ENCODE results near the gene PPFIBP1.
"Not testable (repeated sequence)": the region's sequence is repeated elsewhere in the genome, so short reads cannot be mapped to it uniquely, and the experiment has no call there.

The PPFIBP1 gene

GRCh38 chr12:27582445-27582844 lies 58.4 kb downstream of the PPFIBP1 start:
- H3K9ac ChIP-seq (ENCODE audit: low read depth, low read length); H3K27me3 ChIP-seq (ENCODE audit: control insufficient read depth, insufficient read depth, low read length); H3K4me1 ChIP-seq (ENCODE audit: control insufficient read depth, insufficient read depth, low read length); H3K27ac ChIP-seq (ENCODE audit: low read depth, low read length); H3K4me3 ChIP-seq (ENCODE audit: low read depth, low read length); H3K9me3 ChIP-seq (ENCODE audit: control insufficient read depth, insufficient read depth, low read length); H3K36me3 ChIP-seq (ENCODE audit: control insufficient read depth, insufficient read depth, low read length): not testable (repeated sequence)

- no peaks in the 10 kb centered on the region for H3K27me3 ChIP-seq (ENCODE audit: control insufficient read depth, insufficient read depth, low read length)
- H3K9ac ChIP-seq (ENCODE audit: low read depth, low read length), result no peak overlapping the region
Measured at GRCh38 chr12:27583057-27583797, 59.2 kb downstream of the PPFIBP1 start.

DNA sequence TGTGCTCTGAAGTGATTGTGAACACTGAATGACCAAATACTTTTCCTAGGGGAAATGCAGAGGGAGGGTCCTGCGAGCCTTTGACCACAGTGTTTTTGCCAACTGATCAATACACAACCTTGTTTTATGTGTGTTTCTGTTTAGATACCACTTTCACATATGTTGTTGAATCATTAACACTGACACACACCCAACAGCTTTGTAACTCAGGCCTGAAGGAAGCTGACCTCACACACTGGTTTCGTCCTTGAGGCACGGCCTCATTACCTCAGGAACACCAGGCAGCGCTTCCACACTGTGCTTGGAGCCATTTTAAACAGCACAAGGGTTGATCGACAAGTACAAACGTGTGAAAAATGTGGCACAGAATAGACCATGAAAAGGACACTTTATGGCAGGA lies 60.0 kb downstream of the PPFIBP1 start:
- Histone ChIP-seq H3K27ac (ENCODE audit: low read depth, low read length) (no peak overlapping the region), H3K9ac (ENCODE audit: low read depth, low read length) (no peak overlapping the region), H3K9me3 (ENCODE audit: control insufficient read depth, insufficient read depth, low read length) (no peaks in the 10 kb centered on the region), H3K27me3 (ENCODE audit: control insufficient read depth, insufficient read depth, low read length) (no peaks in the 10 kb centered on the region), H3K4me1 (ENCODE audit: control insufficient read depth, insufficient read depth, low read length) (no peaks in the 10 kb centered on the region), H3K4me3 (ENCODE audit: low read depth, low read length) (no peak overlapping the region), H3K36me3 (ENCODE audit: control insufficient read depth, insufficient read depth, low read length) (peaks cover 4% of the 10 kb centered on the region; the same call in 1 of the 2 replicates)

More at GRCh38 chr12:27583057-27583797, 59.2 kb downstream of the PPFIBP1 start:
- Histone ChIP-seq H3K36me3 (ENCODE audit: control insufficient read depth, insufficient read depth, low read length) (peaks cover 7% of the 10 kb centered on the region; the same call in 1 of the 2 replicates), H3K4me1 (ENCODE audit: control insufficient read depth, insufficient read depth, low read length) (no peaks in the 10 kb centered on the region), H3K27ac (ENCODE audit: low read depth, low read length) (no peak overlapping the region), H3K4me3 (ENCODE audit: low read depth, low read length) (no peak overlapping the region), H3K9me3 (ENCODE audit: control insufficient read depth, insufficient read depth, low read length) (no peaks in the 10 kb centered on the region)

DNA sequence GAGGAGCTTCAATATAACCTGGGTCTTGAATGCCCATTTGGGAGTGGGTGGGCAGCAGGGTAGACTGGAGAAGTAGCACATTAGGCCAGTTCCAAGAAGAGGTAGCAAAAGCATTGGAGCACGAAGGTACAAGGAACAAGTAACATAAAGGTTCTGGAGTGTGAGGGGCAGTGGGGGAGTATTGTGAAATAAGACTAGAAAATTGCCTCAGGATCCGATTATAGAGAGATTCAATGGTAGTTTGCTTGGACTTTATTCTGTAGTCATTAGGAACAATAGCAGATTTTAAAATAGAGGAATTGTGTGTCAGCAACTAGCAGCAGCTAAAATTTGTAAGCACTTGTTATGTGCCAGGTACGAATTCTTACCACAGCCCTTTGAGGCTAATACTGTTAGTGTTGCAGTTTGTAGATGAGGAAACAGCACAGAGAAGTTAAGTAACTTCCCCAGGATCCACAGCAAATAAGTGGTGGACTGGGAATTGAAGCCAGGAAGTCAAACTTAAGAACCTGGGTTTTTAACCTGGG lies 61.8 kb downstream of the PPFIBP1 start:
- H3K36me3 ChIP-seq (ENCODE audit: control insufficient read depth, insufficient read depth, low read length), result no peaks in the 10 kb centered on the region
- no peaks in the 10 kb centered on the region for H3K9me3 ChIP-seq (ENCODE audit: control insufficient read depth, insufficient read depth, low read length)
- no peaks in the 10 kb centered on the region for H3K4me1 ChIP-seq (ENCODE audit: control insufficient read depth, insufficient read depth, low read length)
- no peak overlapping the region for H3K9ac ChIP-seq (ENCODE audit: low read depth, low read length)
- no peaks in the 10 kb centered on the region for H3K27me3 ChIP-seq (ENCODE audit: control insufficient read depth, insufficient read depth, low read length)
- H3K27ac ChIP-seq (ENCODE audit: low read depth, low read length), result no peak overlapping the region
- no peak overlapping the region for H3K4me3 ChIP-seq (ENCODE audit: low read depth, low read length)

DNA sequence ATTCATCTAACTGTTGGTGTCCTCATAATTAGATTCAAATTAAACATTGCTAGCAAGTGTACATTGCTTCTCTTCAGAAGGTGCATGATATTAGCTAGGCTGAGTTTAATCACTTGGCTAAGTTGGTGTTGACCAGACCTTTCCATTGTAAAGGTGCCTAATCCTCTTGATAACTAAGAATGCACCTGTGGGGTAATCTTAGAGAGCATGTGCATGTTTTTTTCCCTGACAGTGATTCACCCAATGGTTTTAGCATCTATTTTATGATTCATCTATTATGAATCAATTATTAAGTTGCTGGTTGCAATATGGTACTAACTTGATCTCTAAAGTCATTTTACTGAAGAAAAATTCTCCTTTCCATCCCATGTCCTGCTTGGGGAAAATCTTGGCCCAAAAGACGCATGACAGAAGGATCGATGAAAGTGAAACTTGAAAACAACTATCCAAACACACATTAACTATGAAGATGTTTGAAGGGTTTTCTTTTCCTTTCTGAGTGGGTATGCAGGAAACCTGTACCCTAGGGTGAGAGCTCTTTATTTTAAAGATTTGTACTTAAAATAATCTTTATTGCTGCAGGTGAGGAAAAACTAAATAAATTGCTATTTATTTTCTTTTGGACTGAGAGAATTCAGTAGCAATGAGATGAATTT lies 64.2 kb downstream of the PPFIBP1 start:
- H3K4me1 ChIP-seq (ENCODE audit: control insufficient read depth, insufficient read depth, low read length); H3K4me3 ChIP-seq (ENCODE audit: low read depth, low read length); H3K27ac ChIP-seq (ENCODE audit: low read depth, low read length); H3K9ac ChIP-seq (ENCODE audit: low read depth, low read length); H3K9me3 ChIP-seq (ENCODE audit: control insufficient read depth, insufficient read depth, low read length); H3K36me3 ChIP-seq (ENCODE audit: control insufficient read depth, insufficient read depth, low read length); H3K27me3 ChIP-seq (ENCODE audit: control insufficient read depth, insufficient read depth, low read length): not testable (repeated sequence)

GRCh38 chr12:27588776-27589175 lies 64.8 kb downstream of the PPFIBP1 start:
- no peak overlapping the region for H3K27ac ChIP-seq (ENCODE audit: low read depth, low read length)
- H3K9me3 ChIP-seq (ENCODE audit: control insufficient read depth, insufficient read depth, low read length), result no peaks in the 10 kb centered on the region
- no peaks in the 10 kb centered on the region for H3K27me3 ChIP-seq (ENCODE audit: control insufficient read depth, insufficient read depth, low read length)
- H3K4me3 ChIP-seq (ENCODE audit: low read depth, low read length), result no peak overlapping the region
- H3K36me3 ChIP-seq (ENCODE audit: control insufficient read depth, insufficient read depth, low read length), result no peaks in the 10 kb centered on the region
- H3K4me1 ChIP-seq (ENCODE audit: control insufficient read depth, insufficient read depth, low read length), result peaks cover 3% of the 10 kb centered on the region; the same call in 1 of the 2 replicates
- no peak overlapping the region for H3K9ac ChIP-seq (ENCODE audit: low read depth, low read length)

- no peaks in the 10 kb centered on the region for H3K36me3 ChIP-seq (ENCODE audit: control insufficient read depth, insufficient read depth, low read length)
- H3K9me3 ChIP-seq (ENCODE audit: control insufficient read depth, insufficient read depth, low read length), result no peaks in the 10 kb centered on the region
- no peak overlapping the region for H3K27ac ChIP-seq (ENCODE audit: low read depth, low read length)
- no peaks in the 10 kb centered on the region for H3K27me3 ChIP-seq (ENCODE audit: control insufficient read depth, insufficient read depth, low read length)
- no peak overlapping the region for H3K4me3 ChIP-seq (ENCODE audit: low read depth, low read length)
- peaks cover 3% of the 10 kb centered on the region; the same call in 1 of the 2 replicates for H3K4me1 ChIP-seq (ENCODE audit: control insufficient read depth, insufficient read depth, low read length)
- H3K9ac ChIP-seq (ENCODE audit: low read depth, low read length), result no peak overlapping the region
Measured at GRCh38 chr12:27589419-27589818, 65.4 kb downstream of the PPFIBP1 start.

DNA sequence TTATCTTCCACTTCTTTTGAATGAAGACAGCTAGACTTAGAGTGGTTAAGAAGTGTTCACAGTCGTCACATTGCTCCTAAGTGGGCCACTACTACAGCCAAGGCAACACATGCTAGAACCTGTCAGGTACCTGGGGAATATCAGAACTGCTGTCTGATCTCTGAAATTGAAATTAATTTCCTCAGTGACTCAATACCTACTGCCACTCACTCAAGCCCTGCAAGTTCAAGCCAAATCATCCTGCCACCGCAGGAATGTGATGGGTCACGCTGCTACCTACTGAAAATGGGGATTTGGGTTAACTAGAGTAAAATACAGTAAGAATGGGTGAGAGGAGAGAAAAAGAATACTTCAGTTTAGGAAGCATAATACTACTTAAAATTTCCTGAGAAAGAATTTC lies 67.7 kb downstream of the PPFIBP1 start:
- H3K9ac ChIP-seq (ENCODE audit: low read depth, low read length); H3K36me3 ChIP-seq (ENCODE audit: control insufficient read depth, insufficient read depth, low read length); H3K27ac ChIP-seq (ENCODE audit: low read depth, low read length); H3K9me3 ChIP-seq (ENCODE audit: control insufficient read depth, insufficient read depth, low read length); H3K4me3 ChIP-seq (ENCODE audit: low read depth, low read length); H3K27me3 ChIP-seq (ENCODE audit: control insufficient read depth, insufficient read depth, low read length); H3K4me1 ChIP-seq (ENCODE audit: control insufficient read depth, insufficient read depth, low read length): not testable (repeated sequence)

DNA sequence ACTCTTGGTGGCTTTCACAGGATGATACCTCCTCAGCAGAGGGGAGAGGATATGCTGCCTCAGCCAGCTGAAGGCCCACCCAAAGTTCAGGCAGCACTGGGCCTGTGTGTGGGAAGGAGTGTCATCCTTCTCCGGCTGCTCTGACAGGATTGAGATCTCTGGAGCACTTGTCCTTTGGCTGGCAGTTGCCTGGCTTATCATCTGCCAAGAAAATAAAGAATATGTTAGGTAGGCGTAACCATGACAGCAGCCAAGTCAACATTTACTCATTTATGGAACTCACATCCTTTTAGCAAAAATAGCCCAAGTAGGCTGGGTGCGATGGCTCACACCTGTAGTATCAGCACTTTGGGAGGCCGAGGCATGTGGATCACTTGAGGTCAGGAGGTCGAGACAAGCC lies 68.5 kb downstream of the PPFIBP1 start:
- no peaks in the 10 kb centered on the region for H3K36me3 ChIP-seq (ENCODE audit: control insufficient read depth, insufficient read depth, low read length)
- H3K9me3 ChIP-seq (ENCODE audit: control insufficient read depth, insufficient read depth, low read length), result no peaks in the 10 kb centered on the region
- no peaks in the 10 kb centered on the region for H3K27me3 ChIP-seq (ENCODE audit: control insufficient read depth, insufficient read depth, low read length)
- no peak overlapping the region for H3K4me3 ChIP-seq (ENCODE audit: low read depth, low read length)
- peaks cover 3% of the 10 kb centered on the region; the same call in 1 of the 2 replicates for H3K4me1 ChIP-seq (ENCODE audit: control insufficient read depth, insufficient read depth, low read length)
- H3K9ac ChIP-seq (ENCODE audit: low read depth, low read length), result no peak overlapping the region
- H3K27ac ChIP-seq (ENCODE audit: low read depth, low read length), result no peak overlapping the region

- no peak overlapping the region for H3K9ac ChIP-seq (ENCODE audit: low read depth, low read length)
Measured at GRCh38 chr12:27593266-27593665, 69.3 kb downstream of the PPFIBP1 start.

DNA sequence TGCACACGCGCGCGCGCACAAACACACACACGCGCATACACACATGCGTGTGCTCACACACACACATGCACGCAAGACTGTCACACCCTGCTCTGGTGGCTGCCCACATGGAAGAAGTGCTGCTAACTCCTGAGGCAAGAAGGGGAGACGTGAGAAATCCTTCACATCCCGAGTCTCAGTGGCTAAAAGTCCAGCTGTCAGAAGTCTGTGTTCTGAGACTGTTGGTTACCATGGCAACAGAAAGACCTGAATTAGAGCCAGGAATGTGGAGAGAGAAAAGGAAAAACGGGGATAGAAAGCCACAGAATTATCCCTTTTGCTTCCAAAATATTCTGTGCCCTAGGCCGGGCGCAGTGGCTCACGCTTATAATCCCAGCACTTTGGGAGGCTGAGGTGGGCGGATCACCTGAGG lies 71.2 kb downstream of the PPFIBP1 start:
- H3K9ac ChIP-seq (ENCODE audit: low read depth, low read length), result no peak overlapping the region
- no peaks in the 10 kb centered on the region for H3K27me3 ChIP-seq (ENCODE audit: control insufficient read depth, insufficient read depth, low read length)
- H3K4me1 ChIP-seq (ENCODE audit: control insufficient read depth, insufficient read depth, low read length), result peaks cover 3% of the 10 kb centered on the region; the same call in 1 of the 2 replicates
- no peak overlapping the region for H3K27ac ChIP-seq (ENCODE audit: low read depth, low read length)
- H3K4me3 ChIP-seq (ENCODE audit: low read depth, low read length), result no peak overlapping the region
- H3K36me3 ChIP-seq (ENCODE audit: control insufficient read depth, insufficient read depth, low read length), result no peaks in the 10 kb centered on the region
- no peaks in the 10 kb centered on the region for H3K9me3 ChIP-seq (ENCODE audit: control insufficient read depth, insufficient read depth, low read length)

More at GRCh38 chr12:27593266-27593665, 69.3 kb downstream of the PPFIBP1 start:
- no peak overlapping the region for H3K27ac ChIP-seq (ENCODE audit: low read depth, low read length)
- H3K4me1 ChIP-seq (ENCODE audit: control insufficient read depth, insufficient read depth, low read length), result peaks cover 3% of the 10 kb centered on the region; the same call in 1 of the 2 replicates
- no peak overlapping the region for H3K4me3 ChIP-seq (ENCODE audit: low read depth, low read length)
- H3K9me3 ChIP-seq (ENCODE audit: control insufficient read depth, insufficient read depth, low read length), result no peaks in the 10 kb centered on the region
- no peaks in the 10 kb centered on the region for H3K36me3 ChIP-seq (ENCODE audit: control insufficient read depth, insufficient read depth, low read length)
- H3K27me3 ChIP-seq (ENCODE audit: control insufficient read depth, insufficient read depth, low read length), result no peaks in the 10 kb centered on the region

Data from HUES48 (cell line).